ENCODE results near the gene LRRK1.

Gene LRRK1

GRCh38 chr15:101027273-101027901 lies 108.2 kb downstream of the LRRK1 start:
- no peak for DNase-seq

- DNase-seq, result no peak
Measured at GRCh38 chr15:101027920-101028319, 108.8 kb downstream of the LRRK1 start.

- no peak for DNase-seq
Measured at GRCh38 chr15:101028321-101028720, 109.2 kb downstream of the LRRK1 start.

- DNase-seq, result no peak
Measured at GRCh38 chr15:101028772-101029438, 109.7 kb downstream of the LRRK1 start.

- DNase-seq, result no peak
Measured at GRCh38 chr15:101029971-101030661, 111.0 kb downstream of the LRRK1 start.

- DNase-seq, result no peak
Measured at GRCh38 chr15:101031213-101031612, 112.1 kb downstream of the LRRK1 start.

- no peak for DNase-seq
Measured at GRCh38 chr15:101033801-101034200, 114.6 kb downstream of the LRRK1 start.

GRCh38 chr15:101035611-101036010 lies 116.5 kb downstream of the LRRK1 start:
- no peak for DNase-seq

GRCh38 chr15:101036189-101036588 lies 117.0 kb downstream of the LRRK1 start:
- no peak for DNase-seq

GRCh38 chr15:101037090-101037830 lies 118.1 kb downstream of the LRRK1 start:
- DNase-seq, result no peak

GRCh38 chr15:101038327-101039003 lies 119.3 kb downstream of the LRRK1 start:
- no peak for DNase-seq

- DNase-seq, result no peak
Measured at GRCh38 chr15:101039461-101039860, 120.3 kb downstream of the LRRK1 start.

GRCh38 chr15:101042320-101042719 lies 123.2 kb downstream of the LRRK1 start:
- no peak for DNase-seq

- DNase-seq, result no peak
Measured at GRCh38 chr15:101043011-101043410, 123.9 kb downstream of the LRRK1 start.

GRCh38 chr15:101043911-101044624 lies 124.9 kb downstream of the LRRK1 start:
- no peak for DNase-seq

GRCh38 chr15:101044625-101045235 lies 125.6 kb downstream of the LRRK1 start:
- DNase-seq, result no peak

- DNase-seq, result no peak
Measured at GRCh38 chr15:101045236-101045646, 126.1 kb downstream of the LRRK1 start.

GRCh38 chr15:101045835-101046691 lies 126.9 kb downstream of the LRRK1 start:
- DNase-seq, result no peak

GRCh38 chr15:101046826-101047225 lies 127.7 kb downstream of the LRRK1 start:
- DNase-seq, result no peak

- DNase-seq, result no peak
Measured at GRCh38 chr15:101047301-101047781, 128.2 kb downstream of the LRRK1 start.

GRCh38 chr15:101048176-101048575 lies 129.0 kb downstream of the LRRK1 start:
- no peak for DNase-seq
